COLO668 (cell line): Measurements from ENCODE around the gene CACHD1.
"Not testable (repeated sequence)": the region's sequence is repeated elsewhere in the genome, so short reads cannot be mapped to it uniquely, and the experiment has no call there.

Experiments
- DNase-seq: peaks from one replicate; lab custom pipeline; 2025; ENCODE audit not compliant: unreplicated experiment; lab: John Stamatoyannopoulos, UW

CACHD1 gene

GRCh38 chr1:64687725-64688327, 217.9 kb downstream of the CACHD1 start:
- DNase-seq = no peak

- no peak for DNase-seq
Measured at GRCh38 chr1:64691626-64692025, 221.7 kb downstream of the CACHD1 start.

- no peak for DNase-seq
Measured at GRCh38 chr1:64692911-64693310, 223.0 kb downstream of the CACHD1 start.

- no peak for DNase-seq
Measured at GRCh38 chr1:64693406-64693805, 223.5 kb downstream of the CACHD1 start.

- no peak for DNase-seq
Measured at GRCh38 chr1:64696879-64697278, 226.9 kb downstream of the CACHD1 start.

- DNase-seq = no peak
Measured at GRCh38 chr1:64699327-64699726, 229.4 kb downstream of the CACHD1 start.

- no peak for DNase-seq
Measured at GRCh38 chr1:64701071-64701470, 231.1 kb downstream of the CACHD1 start.

GRCh38 chr1:64701886-64702285, 232.0 kb downstream of the CACHD1 start:
- DNase-seq = no peak

- not testable (repeated sequence) for DNase-seq
Measured at GRCh38 chr1:64702670-64703069, 232.7 kb downstream of the CACHD1 start.

GRCh38 chr1:64703600-64703999, 233.7 kb downstream of the CACHD1 start:
- DNase-seq = no peak

GRCh38 chr1:64705591-64705990, 235.7 kb downstream of the CACHD1 start:
- DNase-seq = no peak

GRCh38 chr1:64711266-64711665, 241.3 kb downstream of the CACHD1 start:
- DNase-seq = no peak

GRCh38 chr1:64712049-64712448, 242.1 kb downstream of the CACHD1 start:
- DNase-seq = no peak

GRCh38 chr1:64715186-64715585, 245.3 kb downstream of the CACHD1 start:
- DNase-seq = no peak

GRCh38 chr1:64721135-64721534, 251.2 kb downstream of the CACHD1 start:
- DNase-seq = no peak

GRCh38 chr1:64721576-64722145, 251.7 kb downstream of the CACHD1 start:
- no peak for DNase-seq

GRCh38 chr1:64727861-64728260, 257.9 kb downstream of the CACHD1 start:
- no peak for DNase-seq

GRCh38 chr1:64733581-64734286, 263.8 kb downstream of the CACHD1 start:
- no peak for DNase-seq

- no peak for DNase-seq
Measured at GRCh38 chr1:64734287-64734652, 264.3 kb downstream of the CACHD1 start.

- not testable (repeated sequence) for DNase-seq
Measured at GRCh38 chr1:64740687-64741086, 270.8 kb downstream of the CACHD1 start.
